Panc1 (cell line): ENCODE results near the gene DPYSL3. TPM values are rescaled to one million over a fixed set of nuclear protein-coding genes. Genes with fewer than 3 reads are reported as not detected.

Source experiments
- ATAC-seq: fragments of 200-7000 bp; cut with Tn5 transposase; 2 replicates; pipeline ENCODE4 v1.9.1; 2020; ENCODE audit warnings: mild to moderate bottlenecking, moderate library complexity
- BruUV-seq: library from RNA; stranded (reverse); fragments of 400-500 nt; replicated peaks from 2 replicates; lab custom pipeline; 2021; lab: Mats Ljungman, UMichigan
- CTCF ChIA-PET: fragments of 300-600 bp; sonication (Branson Sonifier 250); formaldehyde crosslinking; loops from one replicate; lab custom pipeline; 2022; ENCODE audit warnings: antibody characterized with exemption; lab: Charles Lee
- POLR2A ChIA-PET: fragments of 300-600 bp; sonication (Branson Sonifier 250); formaldehyde crosslinking; loops from one replicate; lab custom pipeline; 2022; ENCODE audit warnings: antibody characterized with exemption; lab: Charles Lee
- DNase-seq: peaks from one replicate; pipeline ENCODE4 v3.0.0-alpha.2; 2010; ENCODE audit warnings: low read depth, low spot score
- H3K27ac ChIP-seq: 2 replicates; pipeline ENCODE4 v1.5.1; 2011; ENCODE audit warnings: mild to moderate bottlenecking, low read length, inconsistent platforms
- H3K27me3 ChIP-seq: fragments of 200-500 bp; sonication (Bioruptor generic); 2 replicates; pipeline ENCODE4 v1.6.0; 2014; ENCODE audit warnings: low read length, inconsistent platforms; ENCODE audit not compliant: control insufficient read depth, insufficient read depth
- H3K36me3 ChIP-seq: fragments of 200-500 bp; sonication (Bioruptor generic); 2 replicates; pipeline ENCODE4 v1.5.1; 2014; ENCODE audit warnings: inconsistent platforms, mild to moderate bottlenecking, low read length, moderate library complexity; ENCODE audit not compliant: control insufficient read depth, insufficient read depth
- H3K4me1 ChIP-seq: 2 replicates; pipeline ENCODE4 v1.5.1; 2011; ENCODE audit warnings: inconsistent platforms, mild to moderate bottlenecking, low read length, moderate library complexity; ENCODE audit not compliant: control insufficient read depth, insufficient read depth
- H3K4me3 ChIP-seq, 2 experiments: 2 replicates each; pipeline ENCODE4 v1.5.1; 2011 to 2012; ENCODE audit warnings: low read depth in 2 of 2, low read length in 2 of 2, mild to moderate bottlenecking in 2 of 2, inconsistent platforms in 1 of 2, moderate library complexity in 1 of 2
- H3K9me3 ChIP-seq: fragments of 200-500 bp; sonication (Bioruptor generic); 2 replicates; pipeline ENCODE4 v1.5.1; 2014; ENCODE audit warnings: low read depth, mild to moderate bottlenecking, inconsistent platforms, low read length, moderate library complexity; ENCODE audit not compliant: control insufficient read depth, insufficient read depth
- POLR2AphosphoS5 ChIP-seq: IDR thresholded peaks from 2 replicates; pipeline ENCODE4 v1.6.1; 2012; ENCODE audit warnings: mild to moderate bottlenecking, low read depth, low read length, moderate library complexity
- SIN3A ChIP-seq: IDR thresholded peaks from 2 replicates; pipeline ENCODE4 v1.6.1; 2012; ENCODE audit warnings: low read depth, mild to moderate bottlenecking, low read length, moderate library complexity, borderline replicate concordance; ENCODE audit not compliant: insufficient read depth
- TCF7L2 ChIP-seq: IDR thresholded peaks from 2 replicates; pipeline ENCODE4 v1.6.1; 2011; ENCODE audit warnings: mild to moderate bottlenecking, low read depth, low read length, inconsistent platforms
- in situ Hi-C: cut with HindIII; loops from 2 replicates; pipeline ENCODE4 v1.10.0; 2016; ENCODE audit warnings: low sequenced_read_pairs, low pct_unique_long_range_greater_than_20kb
- intact Hi-C: fragments of 100-400 bp; cut with micrococcal nuclease; formaldehyde crosslinking; loops from one replicate; pipeline ENCODE4 v1.10.0; 2022; ENCODE audit not compliant: unreplicated experiment
- total RNA-seq: library from RNA; stranded (reverse); gene quantifications from one replicate; pipeline ENCODE4 v1.2.1, GENCODE V29; 2021; ENCODE audit not compliant: unreplicated experiment
- TF ChIP-seq, protein P1 (sequence below), 2 experiments: IDR thresholded peaks; 2 replicates each; pipeline ENCODE4 v1.6.1; 2011 to 2012; ENCODE audit warnings: low read depth in 2 of 2, control low read depth in 1 of 2, low read length in 1 of 2, mild to moderate bottlenecking in 1 of 2, moderate library complexity in 1 of 2; ENCODE audit not compliant: insufficient read depth in 1 of 2
- TF ChIP-seq, protein P2 (sequence below): fragments of 450-650 bp; IDR thresholded peaks from 2 replicates; pipeline ENCODE4 v1.5.1; 2017; ENCODE audit warnings: mild to moderate bottlenecking

DPYSL3 gene
- total RNA-seq, 1 experiment from 2014 or later, result 1.1 TPM

DNA sequence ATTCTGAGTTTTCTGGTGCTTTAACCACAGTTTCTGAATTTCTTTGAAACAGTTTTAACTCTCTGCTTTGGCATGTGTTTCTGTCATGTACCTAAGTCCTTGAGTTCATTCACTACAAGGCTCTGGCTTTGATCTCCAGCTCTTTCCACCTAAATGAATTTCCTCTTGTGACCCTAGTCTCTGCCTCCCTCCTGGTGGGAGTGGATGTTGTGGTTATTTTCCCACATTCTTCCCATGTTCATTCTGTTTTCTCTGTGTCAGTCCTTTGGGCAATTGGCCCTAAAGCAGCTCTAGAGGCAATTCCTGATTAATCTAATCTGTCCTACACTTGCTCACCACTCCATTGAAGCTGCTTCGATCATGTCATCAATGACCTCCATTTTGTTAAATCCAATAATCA, 28.4 kb upstream of the DPYSL3 start:
- ChIA-PET POLR2A (no interaction called here), CTCF (no interaction called here)
- H3K9me3 ChIP-seq, result no peaks in the 10 kb centered on the region
- no peaks in the 10 kb centered on the region for H3K27me3 ChIP-seq
- ATAC-seq (no peak), DNase-seq (no peak)
- no TSS peak for BruUV-seq
- TF ChIP-seq, protein P1, sequence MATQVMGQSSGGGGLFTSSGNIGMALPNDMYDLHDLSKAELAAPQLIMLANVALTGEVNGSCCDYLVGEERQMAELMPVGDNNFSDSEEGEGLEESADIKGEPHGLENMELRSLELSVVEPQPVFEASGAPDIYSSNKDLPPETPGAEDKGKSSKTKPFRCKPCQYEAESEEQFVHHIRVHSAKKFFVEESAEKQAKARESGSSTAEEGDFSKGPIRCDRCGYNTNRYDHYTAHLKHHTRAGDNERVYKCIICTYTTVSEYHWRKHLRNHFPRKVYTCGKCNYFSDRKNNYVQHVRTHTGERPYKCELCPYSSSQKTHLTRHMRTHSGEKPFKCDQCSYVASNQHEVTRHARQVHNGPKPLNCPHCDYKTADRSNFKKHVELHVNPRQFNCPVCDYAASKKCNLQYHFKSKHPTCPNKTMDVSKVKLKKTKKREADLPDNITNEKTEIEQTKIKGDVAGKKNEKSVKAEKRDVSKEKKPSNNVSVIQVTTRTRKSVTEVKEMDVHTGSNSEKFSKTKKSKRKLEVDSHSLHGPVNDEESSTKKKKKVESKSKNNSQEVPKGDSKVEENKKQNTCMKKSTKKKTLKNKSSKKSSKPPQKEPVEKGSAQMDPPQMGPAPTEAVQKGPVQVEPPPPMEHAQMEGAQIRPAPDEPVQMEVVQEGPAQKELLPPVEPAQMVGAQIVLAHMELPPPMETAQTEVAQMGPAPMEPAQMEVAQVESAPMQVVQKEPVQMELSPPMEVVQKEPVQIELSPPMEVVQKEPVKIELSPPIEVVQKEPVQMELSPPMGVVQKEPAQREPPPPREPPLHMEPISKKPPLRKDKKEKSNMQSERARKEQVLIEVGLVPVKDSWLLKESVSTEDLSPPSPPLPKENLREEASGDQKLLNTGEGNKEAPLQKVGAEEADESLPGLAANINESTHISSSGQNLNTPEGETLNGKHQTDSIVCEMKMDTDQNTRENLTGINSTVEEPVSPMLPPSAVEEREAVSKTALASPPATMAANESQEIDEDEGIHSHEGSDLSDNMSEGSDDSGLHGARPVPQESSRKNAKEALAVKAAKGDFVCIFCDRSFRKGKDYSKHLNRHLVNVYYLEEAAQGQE (IDR thresholded peaks at IDR 0.05; ENCODE audit: insufficient read depth in 1 of 2, low read depth in 2 of 2, low read length in 1 of 2), result no peak
- TF ChIP-seq POLR2AphosphoS5 (no peak), SIN3A (no peak), TCF7L2 (no peak)
- TF ChIP-seq, protein P2, sequence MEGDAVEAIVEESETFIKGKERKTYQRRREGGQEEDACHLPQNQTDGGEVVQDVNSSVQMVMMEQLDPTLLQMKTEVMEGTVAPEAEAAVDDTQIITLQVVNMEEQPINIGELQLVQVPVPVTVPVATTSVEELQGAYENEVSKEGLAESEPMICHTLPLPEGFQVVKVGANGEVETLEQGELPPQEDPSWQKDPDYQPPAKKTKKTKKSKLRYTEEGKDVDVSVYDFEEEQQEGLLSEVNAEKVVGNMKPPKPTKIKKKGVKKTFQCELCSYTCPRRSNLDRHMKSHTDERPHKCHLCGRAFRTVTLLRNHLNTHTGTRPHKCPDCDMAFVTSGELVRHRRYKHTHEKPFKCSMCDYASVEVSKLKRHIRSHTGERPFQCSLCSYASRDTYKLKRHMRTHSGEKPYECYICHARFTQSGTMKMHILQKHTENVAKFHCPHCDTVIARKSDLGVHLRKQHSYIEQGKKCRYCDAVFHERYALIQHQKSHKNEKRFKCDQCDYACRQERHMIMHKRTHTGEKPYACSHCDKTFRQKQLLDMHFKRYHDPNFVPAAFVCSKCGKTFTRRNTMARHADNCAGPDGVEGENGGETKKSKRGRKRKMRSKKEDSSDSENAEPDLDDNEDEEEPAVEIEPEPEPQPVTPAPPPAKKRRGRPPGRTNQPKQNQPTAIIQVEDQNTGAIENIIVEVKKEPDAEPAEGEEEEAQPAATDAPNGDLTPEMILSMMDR, result no peak
- no peaks in the 10 kb centered on the region for H3K4me1 ChIP-seq
- H3K4me3 ChIP-seq, result no peak overlapping the region
- no peak overlapping the region for H3K27ac ChIP-seq
- in situ Hi-C loops (no loop called here), intact Hi-C loops (no loop called here)
- no peaks in the 10 kb centered on the region for H3K36me3 ChIP-seq

DNA sequence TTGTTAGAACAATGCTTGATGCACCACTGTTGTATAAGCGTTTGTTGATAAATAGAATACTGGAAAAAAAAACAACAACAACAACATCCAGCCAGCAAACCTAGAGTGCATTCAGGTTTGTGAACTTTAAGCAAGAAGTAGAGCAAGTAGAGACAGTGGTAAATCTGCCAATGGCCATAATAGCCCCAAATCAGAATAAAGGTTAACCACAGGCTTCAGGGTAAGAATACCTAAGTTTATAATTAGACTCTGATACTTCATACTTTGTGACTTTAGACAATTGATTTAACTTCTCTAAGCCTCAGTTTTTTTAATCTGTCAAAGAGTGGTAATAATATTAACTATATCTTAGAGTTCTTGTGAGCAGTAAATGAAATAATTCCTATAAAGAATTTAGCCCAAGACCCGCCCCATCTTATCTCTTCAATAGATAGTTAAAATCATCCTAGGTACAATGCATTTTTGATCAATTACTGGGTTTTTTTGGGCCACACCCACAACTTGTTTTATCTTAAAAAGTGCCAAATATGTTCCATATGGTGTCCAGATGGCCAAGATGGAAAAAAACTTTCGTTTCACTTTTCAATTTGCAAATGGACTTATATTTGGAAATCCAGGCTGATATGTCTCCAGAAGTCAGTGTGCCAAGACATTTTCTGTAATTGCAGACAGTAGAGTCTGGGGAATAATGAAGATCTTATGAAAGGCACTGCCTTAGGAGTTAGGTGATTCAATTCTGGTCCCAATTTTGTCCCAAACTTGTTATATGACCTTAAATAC, 24.5 kb upstream of the DPYSL3 start:
- Histone ChIP-seq H3K9me3 (no peaks in the 10 kb centered on the region), H3K4me1 (no peaks in the 10 kb centered on the region), H3K27ac (no peak overlapping the region), H3K36me3 (no peaks in the 10 kb centered on the region), H3K4me3 (no peak overlapping the region), H3K27me3 (no peaks in the 10 kb centered on the region)
- BruUV-seq, result no TSS peak
- DNase-seq, result no peak
- ChIA-PET CTCF (no interaction called here), POLR2A (no interaction called here)
- ATAC-seq, result no peak
- TF ChIP-seq POLR2AphosphoS5, result no peak
- TF ChIP-seq TCF7L2, result no peak
- TF ChIP-seq, protein P2, result no peak
- TF ChIP-seq, protein P1 (IDR thresholded peaks at IDR 0.05; ENCODE audit: insufficient read depth in 1 of 2, low read depth in 2 of 2, low read length in 1 of 2), result no peak
- no peak for TF ChIP-seq SIN3A
- intact Hi-C loops (no loop called here), in situ Hi-C loops (no loop called here)
